Glutamatergic neuron (in vitro differentiated cells): ENCODE results near the gene RASSF8. TPM values are rescaled to one million over a fixed set of nuclear protein-coding genes. Genes with fewer than 3 reads are reported as not detected.

ENCODE experiments used
- DNase-seq: peaks from one replicate; pipeline ENCODE4 v3.0.0; 2022
- H3K27ac Mint-ChIP-seq: one replicate; pipeline ENCODE4 v1.8.0; 2020; ENCODE audit warnings: mild to moderate bottlenecking, mixed read lengths, inconsistent platforms; ENCODE audit not compliant: unreplicated experiment
- H3K27me3 Mint-ChIP-seq: one replicate; pipeline ENCODE4 v1.8.0; 2020; ENCODE audit warnings: mild to moderate bottlenecking, moderate library complexity, mixed read lengths, inconsistent platforms; ENCODE audit not compliant: unreplicated experiment
- H3K36me3 Mint-ChIP-seq: one replicate; pipeline ENCODE4 v1.8.0; 2020; ENCODE audit warnings: mild to moderate bottlenecking, mixed read lengths, inconsistent platforms; ENCODE audit not compliant: unreplicated experiment
- H3K4me1 Mint-ChIP-seq: one replicate; pipeline ENCODE4 v1.8.0; 2020; ENCODE audit warnings: mild to moderate bottlenecking, low read depth, mixed read lengths, inconsistent platforms; ENCODE audit not compliant: unreplicated experiment
- H3K4me3 Mint-ChIP-seq: one replicate; pipeline ENCODE4 v1.8.0; 2020; ENCODE audit warnings: mild to moderate bottlenecking, mixed read lengths, inconsistent platforms; ENCODE audit not compliant: unreplicated experiment
- H3K9me3 Mint-ChIP-seq: one replicate; pipeline ENCODE4 v1.8.0; 2020; ENCODE audit warnings: mild to moderate bottlenecking, moderate library complexity, mixed read lengths, inconsistent platforms; ENCODE audit not compliant: unreplicated experiment
- total RNA-seq: library from RNA; stranded (reverse); fragmentation: NEBNext Ultra II Directional; extraction: Animal tissue kit (Norgen Biotek cat#: 25700); gene quantifications from one replicate; pipeline ENCODE4 v1.2.1, GENCODE V29; 2021; ENCODE audit not compliant: unreplicated experiment
- TF ChIP-seq, protein P1 (sequence below): fragments of 200-600 bp; sonication (generic); IDR thresholded peaks from one replicate; pipeline ENCODE4 v1.5.0; 2021; ENCODE audit not compliant: partially characterized antibody, unreplicated experiment

RASSF8 gene
- total RNA-seq, 1 donor from 2014 or later = 41.3 TPM

DNA sequence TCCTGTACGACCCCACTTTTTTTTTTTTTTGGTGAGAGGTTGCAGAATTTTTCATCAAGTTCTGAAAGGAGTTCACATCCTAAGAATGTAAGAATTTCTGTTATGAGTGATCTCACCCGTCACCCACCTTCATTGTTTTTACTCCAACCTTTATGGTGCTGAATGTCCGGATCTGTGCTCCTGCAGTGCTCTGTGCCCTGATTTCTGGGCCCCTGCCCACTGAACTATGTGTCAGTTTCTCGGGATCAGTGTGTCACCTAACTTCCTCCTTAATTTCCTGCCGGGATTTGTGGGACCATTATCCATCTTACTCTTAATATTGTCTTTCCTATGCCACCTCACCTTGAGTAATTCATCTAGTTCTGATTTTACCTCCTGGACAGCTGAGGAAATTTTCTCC, 11.6 kb downstream of the RASSF8 start:
- H3K27ac Mint-ChIP-seq = no peak overlapping the region
- H3K4me1 Mint-ChIP-seq = peaks cover 20% of the 10 kb centered on the region
- no peaks in the 10 kb centered on the region for H3K27me3 Mint-ChIP-seq
- TF ChIP-seq, protein P1, sequence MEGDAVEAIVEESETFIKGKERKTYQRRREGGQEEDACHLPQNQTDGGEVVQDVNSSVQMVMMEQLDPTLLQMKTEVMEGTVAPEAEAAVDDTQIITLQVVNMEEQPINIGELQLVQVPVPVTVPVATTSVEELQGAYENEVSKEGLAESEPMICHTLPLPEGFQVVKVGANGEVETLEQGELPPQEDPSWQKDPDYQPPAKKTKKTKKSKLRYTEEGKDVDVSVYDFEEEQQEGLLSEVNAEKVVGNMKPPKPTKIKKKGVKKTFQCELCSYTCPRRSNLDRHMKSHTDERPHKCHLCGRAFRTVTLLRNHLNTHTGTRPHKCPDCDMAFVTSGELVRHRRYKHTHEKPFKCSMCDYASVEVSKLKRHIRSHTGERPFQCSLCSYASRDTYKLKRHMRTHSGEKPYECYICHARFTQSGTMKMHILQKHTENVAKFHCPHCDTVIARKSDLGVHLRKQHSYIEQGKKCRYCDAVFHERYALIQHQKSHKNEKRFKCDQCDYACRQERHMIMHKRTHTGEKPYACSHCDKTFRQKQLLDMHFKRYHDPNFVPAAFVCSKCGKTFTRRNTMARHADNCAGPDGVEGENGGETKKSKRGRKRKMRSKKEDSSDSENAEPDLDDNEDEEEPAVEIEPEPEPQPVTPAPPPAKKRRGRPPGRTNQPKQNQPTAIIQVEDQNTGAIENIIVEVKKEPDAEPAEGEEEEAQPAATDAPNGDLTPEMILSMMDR = no peak
- H3K36me3 Mint-ChIP-seq = peaks cover 5% of the 10 kb centered on the region
- peak overlapping the region; percentile 3 for H3K4me3 Mint-ChIP-seq
- peaks cover 5% of the 10 kb centered on the region for H3K9me3 Mint-ChIP-seq
- DNase-seq = no peak

DNA sequence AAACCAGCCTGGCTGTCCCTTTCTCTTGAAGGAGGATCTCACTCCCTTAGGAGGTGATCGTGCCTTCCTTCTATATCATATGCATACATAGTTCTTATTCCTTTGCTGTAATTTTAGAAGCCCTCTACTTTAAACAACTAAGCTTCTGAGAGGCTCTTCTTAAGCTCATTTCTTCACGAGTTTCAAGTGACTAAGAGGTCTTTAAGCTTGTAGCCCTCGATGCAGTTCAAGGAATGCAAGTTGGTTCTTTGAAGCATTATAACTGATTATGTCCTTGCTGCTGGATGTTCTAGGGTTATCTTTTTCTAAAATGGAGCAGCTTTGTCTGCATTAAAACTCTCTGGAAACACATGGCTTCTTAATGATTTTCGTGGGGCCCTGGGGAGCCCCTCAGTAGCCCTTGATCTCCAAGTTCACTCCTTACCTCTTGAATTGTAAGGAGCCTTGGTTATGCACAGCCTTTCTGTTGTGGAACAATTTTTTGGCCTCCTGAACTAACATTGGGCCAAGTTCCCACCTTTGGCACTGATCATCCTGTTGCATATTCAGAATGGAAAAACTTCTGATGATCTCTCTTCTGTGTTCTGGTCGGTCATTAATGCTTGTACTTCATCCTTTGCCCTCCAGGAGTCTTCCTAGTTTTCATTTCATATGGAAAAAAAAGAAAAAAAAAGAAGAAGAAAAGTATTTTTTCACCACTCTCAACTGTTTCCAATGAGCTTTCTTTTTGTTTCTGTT, 12.6 kb downstream of the RASSF8 start:
- Mint-ChIP-seq H3K4me3 (no peak overlapping the region), H3K27me3 (no peaks in the 10 kb centered on the region), H3K4me1 (peaks cover 20% of the 10 kb centered on the region), H3K27ac (no peak overlapping the region), H3K36me3 (peaks cover 5% of the 10 kb centered on the region), H3K9me3 (peaks cover 5% of the 10 kb centered on the region)
- TF ChIP-seq, protein P1 = peak; percentile 43
- no peak for DNase-seq

GRCh38 chr12:25971654-25972041, 13.2 kb downstream of the RASSF8 start:
- H3K36me3 Mint-ChIP-seq = peaks cover 5% of the 10 kb centered on the region
- no peak overlapping the region for H3K27ac Mint-ChIP-seq
- H3K27me3 Mint-ChIP-seq = no peaks in the 10 kb centered on the region
- peaks cover 5% of the 10 kb centered on the region for H3K9me3 Mint-ChIP-seq
- TF ChIP-seq, protein P1 = no peak
- no peak overlapping the region for H3K4me3 Mint-ChIP-seq
- no peak for DNase-seq
- peaks cover 20% of the 10 kb centered on the region for H3K4me1 Mint-ChIP-seq

GRCh38 chr12:25972783-25973182, 14.3 kb downstream of the RASSF8 start:
- no peak for DNase-seq
- H3K36me3 Mint-ChIP-seq = peaks cover 5% of the 10 kb centered on the region
- TF ChIP-seq, protein P1 = no peak
- H3K4me1 Mint-ChIP-seq = peaks cover 23% of the 10 kb centered on the region
- no peak overlapping the region for H3K4me3 Mint-ChIP-seq
- H3K9me3 Mint-ChIP-seq = peaks cover 5% of the 10 kb centered on the region
- H3K27ac Mint-ChIP-seq = no peak overlapping the region
- no peaks in the 10 kb centered on the region for H3K27me3 Mint-ChIP-seq

- peaks cover 28% of the 10 kb centered on the region for H3K4me1 Mint-ChIP-seq
- H3K9me3 Mint-ChIP-seq = peaks cover 4% of the 10 kb centered on the region
- no peak overlapping the region for H3K27ac Mint-ChIP-seq
- H3K36me3 Mint-ChIP-seq = peaks cover 3% of the 10 kb centered on the region
- no peak overlapping the region for H3K4me3 Mint-ChIP-seq
- H3K27me3 Mint-ChIP-seq = no peaks in the 10 kb centered on the region
- DNase-seq = no peak
- TF ChIP-seq, protein P1 = no peak
These were observed 16.7 kb downstream of the RASSF8 start for GRCh38 chr12:25975179-25975578.
